ENCODE data around the gene GPRIN3.

GPRIN3 gene

DNA sequence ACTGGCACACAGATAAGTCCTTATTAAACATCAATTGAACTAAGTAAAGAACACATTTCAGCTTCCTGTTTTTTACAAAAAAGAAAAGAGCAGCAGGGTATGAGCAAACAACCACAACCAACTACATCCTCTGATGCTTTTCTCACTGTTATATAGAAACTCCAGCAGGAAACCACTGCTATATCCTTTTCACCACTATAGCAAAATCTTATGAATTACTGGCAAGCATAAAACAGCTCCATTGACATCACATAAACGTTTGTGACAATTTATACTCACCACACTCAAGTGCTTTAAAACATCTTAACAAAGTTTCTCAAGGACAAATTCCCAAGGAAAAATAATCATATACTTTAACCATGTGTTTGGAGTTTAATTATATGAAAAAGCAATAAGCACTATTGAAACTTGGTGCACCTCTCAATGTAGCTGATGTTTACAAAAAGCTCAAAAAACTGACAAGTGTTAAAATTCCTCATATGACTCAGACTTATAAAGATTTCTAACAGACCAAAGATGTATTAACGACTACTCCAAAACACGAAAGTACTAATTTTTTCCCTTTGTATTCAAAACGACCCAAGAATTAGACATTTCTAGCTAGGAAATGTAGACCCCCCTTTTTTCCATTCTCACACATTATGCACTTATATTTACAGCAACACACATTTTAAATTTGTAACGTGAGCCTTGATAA, 12.9 kb downstream of the GPRIN3 start:
- in situ Hi-C loops (cut with MboI; ENCODE audit: low sequenced_read_pairs): no loop called here

DNA sequence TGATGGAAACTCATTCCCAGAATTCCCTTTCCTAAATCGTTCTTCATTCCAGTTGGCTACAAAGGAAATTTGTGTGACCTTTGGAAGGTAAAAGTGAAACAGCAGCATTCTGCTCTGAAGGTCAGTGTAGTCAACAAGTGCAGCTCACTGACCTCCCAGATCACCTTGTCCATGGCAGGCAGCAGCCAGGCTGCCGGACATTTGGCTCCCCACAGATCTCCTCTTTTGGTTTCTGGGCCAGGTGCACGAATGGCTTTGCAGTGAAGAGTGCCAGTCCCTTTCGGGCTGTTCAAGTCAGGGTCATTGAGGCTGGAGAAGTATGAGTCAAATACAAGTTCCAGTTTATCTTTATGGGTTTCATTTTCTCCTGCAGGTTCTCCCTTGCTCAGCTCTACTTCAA, 14.3 kb downstream of the GPRIN3 start:
- in situ Hi-C loops (cut with MboI; ENCODE audit: low sequenced_read_pairs): no loop called here

DNA sequence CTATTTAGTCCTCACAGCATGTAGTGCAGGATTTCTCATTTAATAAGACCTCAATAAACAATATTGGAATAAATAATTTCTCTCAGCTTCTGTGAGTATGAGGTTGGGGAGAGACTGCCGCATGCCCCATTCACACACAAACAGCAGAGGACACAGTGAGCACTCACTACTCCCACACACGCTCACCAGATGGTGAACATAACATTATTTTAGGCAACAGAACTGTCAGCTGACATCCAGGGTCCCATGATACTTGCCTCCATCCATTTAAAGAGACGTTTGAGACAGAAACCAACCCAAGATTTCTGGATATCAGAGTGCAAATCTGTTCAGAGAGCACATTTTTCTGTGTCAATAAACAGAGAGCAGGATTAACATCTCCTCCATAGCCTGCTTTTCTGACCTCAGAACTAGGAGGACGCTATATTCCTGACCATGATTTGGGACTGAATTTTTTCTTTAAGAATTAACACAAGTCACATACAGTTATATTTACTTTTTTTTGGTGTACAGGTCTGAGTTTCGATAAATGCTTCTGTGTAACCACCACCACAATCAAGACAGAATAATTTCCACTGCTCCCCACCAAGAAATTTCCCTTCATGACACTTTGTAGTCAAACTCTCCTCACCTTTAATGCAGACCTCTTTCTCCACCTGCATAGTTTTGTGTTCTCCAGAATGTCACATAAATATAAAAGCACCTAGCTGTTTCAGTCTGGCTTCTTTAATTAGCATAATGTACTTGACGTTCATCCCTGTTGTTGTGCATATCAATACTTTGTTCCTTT, 16.7 kb downstream of the GPRIN3 start:
- in situ Hi-C loops (cut with MboI; ENCODE audit: low sequenced_read_pairs): no loop called here

DNA sequence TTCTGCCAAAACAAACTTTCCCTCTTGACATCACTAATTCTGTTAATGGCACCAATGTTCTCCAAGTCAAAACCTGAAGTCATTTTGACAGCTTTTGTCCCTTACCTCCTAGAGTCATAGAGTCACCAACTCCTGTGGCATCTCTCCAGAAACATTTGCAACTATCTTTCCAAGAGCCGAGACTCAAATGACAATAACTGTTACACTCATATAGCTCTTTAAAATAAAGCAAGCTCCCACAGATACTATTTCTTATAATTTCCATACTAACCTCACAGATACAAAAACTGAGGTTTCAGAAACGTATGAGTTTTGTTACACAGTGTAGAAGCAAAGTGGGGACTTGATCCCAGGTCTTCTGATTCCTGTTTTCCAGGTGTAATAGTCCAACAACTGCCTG, 18.3 kb downstream of the GPRIN3 start:
- in situ Hi-C loops (cut with MboI; ENCODE audit: low sequenced_read_pairs): no loop called here

DNA sequence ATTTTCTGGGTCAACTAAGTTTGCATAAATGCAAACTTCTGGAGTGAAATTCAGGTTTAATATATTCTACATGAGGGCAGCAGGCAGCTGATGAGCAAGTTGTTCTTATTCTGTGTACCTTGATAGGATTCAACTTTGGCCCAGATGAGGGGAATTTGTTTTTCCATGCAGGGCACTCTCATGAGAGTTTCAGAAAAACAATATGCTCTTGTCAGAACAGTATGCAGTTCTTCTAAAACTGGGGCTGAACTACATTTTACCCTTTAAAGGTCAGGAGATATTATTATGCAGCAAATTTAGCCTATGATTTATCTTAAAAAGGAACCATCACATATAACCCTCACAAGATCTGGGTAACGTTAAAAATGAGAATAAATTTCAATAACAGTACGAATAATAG, 19.2 kb downstream of the GPRIN3 start:
- in situ Hi-C loops (cut with MboI; ENCODE audit: low sequenced_read_pairs): no loop called here

DNA sequence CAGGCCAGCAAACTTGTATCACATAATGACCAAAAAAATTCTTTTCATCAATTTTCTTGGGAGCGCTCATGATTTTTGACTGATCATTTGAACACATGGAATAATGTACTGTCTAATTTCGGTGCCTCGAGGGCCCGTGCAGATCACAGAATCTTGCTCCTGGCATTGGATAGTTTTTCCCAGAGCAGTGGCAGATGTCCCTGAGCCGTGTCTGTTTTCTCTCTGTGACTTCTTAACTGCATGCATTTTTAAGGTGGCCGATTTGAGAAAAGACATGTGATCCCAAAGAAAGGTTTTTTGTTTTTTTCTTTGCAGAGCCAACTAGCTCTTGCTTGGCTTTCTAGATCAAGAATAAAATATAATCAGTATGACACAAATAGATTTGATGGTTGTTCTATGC, 19.7 kb downstream of the GPRIN3 start:
- in situ Hi-C loops (cut with MboI; ENCODE audit: low sequenced_read_pairs): no loop called here

DNA sequence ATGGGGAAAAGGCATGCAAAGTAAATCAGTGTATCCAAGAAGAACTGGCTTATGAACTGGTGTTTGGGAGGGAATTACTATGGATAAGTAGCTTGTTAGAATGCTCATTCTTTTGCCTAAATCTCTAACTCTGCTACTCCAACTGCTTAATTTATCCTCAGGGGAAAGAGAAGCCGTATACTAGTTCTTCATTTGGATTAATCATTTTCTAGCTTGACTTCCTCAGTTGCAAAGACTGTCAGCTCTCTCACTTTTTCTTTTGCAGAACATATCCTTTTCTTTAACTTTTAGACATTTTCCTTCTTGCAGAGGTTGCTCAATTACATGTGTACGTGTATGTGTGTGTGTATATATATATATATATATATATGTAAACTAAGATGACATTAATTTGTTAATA, 21.9 kb downstream of the GPRIN3 start:
- in situ Hi-C loops (cut with MboI; ENCODE audit: low sequenced_read_pairs): no loop called here

DNA sequence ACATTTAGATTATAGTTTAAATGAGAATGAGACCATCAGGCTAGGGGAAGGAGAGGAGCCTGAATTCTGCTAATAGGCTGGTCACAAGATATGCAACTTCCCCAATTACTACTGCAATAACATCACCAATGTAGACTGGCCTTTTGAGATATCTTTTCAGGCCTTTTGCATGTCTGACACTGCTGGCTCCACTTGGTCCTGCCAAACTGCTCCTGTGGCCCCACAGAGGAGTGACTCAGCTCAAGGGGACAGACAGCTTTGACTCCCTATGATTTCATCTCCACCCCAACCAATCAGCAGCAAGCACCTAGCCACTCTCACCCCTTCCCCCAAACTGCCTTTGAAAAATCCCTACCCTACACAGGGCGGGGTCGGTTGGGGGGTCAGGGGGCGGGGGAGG, 22.8 kb downstream of the GPRIN3 start:
- in situ Hi-C loops (cut with MboI; ENCODE audit: low sequenced_read_pairs): no loop called here

DNA sequence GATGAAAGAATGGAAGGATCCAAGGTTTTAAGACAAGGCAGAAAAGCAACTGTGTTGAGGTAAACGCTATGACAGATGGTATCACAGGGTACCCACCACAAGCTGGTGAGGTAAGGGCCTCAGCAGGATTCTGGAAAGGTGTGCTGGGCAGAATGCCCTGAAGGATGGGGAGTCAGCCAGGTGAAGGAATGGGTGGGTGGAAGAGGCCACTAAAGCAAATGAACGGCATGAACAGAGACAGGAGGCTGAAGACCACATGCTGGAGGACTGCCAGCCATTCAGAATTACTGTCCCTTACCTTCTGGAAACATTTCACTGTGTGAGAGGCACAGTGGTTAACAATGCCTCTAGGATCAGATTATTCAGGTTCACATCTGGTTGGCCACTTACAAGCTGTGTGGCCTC, 23.6 kb downstream of the GPRIN3 start:
- in situ Hi-C loops (cut with MboI; ENCODE audit: low sequenced_read_pairs): no loop called here

DNA sequence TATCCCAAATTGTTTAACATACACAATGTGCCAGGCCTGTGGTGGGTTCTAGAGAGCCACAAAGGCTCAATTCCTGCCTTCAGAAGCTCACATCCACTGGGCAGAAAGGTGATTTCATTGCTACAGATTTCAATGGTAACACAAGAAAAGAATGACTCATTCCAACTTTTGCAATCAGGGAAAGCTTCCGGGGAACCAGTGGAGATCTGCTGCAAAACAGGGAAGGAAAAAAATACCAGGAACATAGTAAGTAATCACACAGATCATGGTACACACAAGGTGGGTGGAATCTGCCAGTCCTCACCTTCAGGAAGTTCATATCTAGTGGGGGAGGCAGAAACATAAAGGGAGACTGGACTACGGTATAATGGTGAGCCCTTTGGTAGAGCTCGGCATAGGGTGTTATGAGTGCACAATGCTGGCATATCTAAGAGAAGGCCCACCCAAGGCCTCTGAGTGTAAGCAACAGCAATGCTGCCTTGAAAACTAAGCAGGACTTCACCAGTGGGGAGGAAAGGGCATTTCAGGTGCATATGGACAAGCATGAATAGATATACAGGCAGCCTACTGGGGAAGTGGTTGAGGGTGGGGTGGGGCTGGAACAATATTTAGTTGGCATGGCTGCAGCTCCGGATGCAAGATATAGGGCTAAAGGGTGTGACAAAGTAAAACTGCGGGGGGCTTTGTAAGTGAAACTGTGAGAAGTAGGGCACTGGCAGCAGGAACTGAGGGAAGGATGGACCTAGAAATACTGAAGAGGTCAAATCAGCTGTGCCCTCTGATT, 24.2 kb downstream of the GPRIN3 start:
- in situ Hi-C loops (cut with MboI; ENCODE audit: low sequenced_read_pairs): no loop called here

DNA sequence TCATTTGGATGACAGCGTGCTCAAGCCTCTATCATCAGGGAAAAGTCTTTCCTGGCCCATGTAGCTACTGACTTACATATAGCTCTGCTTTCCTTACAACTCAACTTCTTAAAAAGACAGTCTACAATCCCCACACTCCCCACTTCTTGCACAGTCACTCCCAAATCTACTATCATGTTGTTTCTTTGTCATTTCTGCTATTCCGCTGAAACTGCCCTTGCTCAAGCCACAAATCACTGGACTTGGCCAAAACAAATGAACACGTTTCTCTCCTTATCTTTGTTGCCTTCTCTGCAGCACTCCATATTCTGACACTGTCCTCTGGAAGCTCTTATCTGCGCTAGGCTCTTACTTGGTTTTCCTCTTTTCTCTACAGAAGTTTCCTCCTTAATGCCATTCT, 28.2 kb downstream of the GPRIN3 start:
- in situ Hi-C loops (cut with MboI; ENCODE audit: low sequenced_read_pairs): no loop called here

DNA sequence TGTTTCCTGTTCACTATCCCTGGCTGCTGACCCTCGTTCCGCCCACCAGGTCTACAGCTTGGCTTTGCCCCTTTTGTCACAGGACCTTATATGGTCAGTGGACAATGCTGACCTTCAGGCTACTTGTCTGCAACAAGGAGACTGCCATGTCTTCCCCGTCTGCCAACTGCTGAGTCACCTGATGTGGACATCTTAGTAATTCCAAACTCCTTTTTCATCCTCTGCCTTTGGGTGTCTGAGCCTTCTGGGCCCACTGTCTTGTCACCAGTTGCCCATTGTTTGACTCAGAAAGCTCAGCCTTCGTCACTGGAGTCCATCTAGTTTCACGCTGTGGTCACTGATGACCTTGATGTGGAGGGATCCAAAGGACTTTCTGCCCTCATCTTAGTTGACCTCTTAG, 30.2 kb downstream of the GPRIN3 start:
- in situ Hi-C loops (cut with MboI; ENCODE audit: low sequenced_read_pairs): no loop called here

DNA sequence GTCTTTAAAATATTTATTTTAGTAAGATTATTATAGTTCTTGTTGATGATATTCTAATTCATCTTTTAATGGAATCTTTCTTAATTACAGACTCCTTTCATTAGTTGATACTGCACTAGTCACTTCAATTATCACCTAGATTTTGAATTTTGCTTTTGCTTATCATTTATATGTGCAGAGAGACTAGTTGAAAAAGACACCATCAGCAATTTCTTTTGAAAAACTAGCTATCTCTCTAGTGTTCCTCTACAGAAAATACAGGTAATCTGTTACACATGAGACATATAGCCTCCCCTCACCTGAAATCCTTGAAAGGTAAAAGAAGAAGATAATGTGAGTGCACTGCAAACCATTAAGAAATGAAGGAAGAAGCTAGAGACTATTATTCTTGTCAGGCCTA, 31.3 kb downstream of the GPRIN3 start:
- in situ Hi-C loops (cut with MboI; ENCODE audit: low sequenced_read_pairs): no loop called here

DNA sequence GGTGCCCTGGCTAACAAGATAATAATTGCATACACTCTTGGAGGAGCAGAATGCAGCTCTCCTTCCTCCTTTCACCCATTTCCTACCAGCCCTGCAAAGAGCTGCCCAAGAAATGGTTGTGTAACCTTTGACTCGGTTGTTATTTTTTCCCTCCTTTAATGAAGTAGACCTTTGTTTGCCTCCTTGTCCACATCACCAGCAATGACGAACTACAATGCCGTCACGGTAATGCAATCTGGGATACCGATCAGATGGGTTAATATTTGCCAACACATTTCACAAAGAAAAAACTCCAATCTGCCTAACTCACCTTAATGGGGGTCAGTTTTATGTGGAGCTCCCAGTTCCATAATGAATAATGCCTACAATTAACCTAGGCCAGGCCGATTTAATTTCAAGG, 32.0 kb downstream of the GPRIN3 start:
- in situ Hi-C loops (cut with MboI; ENCODE audit: low sequenced_read_pairs): no loop called here

DNA sequence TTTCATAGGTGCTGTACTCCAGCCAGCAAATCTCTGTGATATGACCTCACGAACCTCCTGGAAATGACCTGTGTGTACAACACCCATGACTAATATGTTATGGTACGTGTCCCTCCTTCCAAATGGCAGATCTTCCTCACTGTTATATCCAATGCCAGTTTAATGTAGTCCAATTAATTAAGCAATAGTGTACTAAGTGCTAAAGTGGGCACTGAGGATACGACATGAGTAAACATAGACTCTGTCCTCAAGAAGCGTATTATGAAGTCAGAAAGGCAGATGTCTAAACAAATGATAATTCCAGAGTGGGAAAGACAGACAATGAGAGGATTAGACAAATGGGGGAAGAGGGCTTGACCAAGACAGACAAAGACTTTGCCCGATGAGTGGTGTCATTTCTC, 33.9 kb downstream of the GPRIN3 start:
- in situ Hi-C loops (cut with MboI; ENCODE audit: low sequenced_read_pairs): no loop called here

DNA sequence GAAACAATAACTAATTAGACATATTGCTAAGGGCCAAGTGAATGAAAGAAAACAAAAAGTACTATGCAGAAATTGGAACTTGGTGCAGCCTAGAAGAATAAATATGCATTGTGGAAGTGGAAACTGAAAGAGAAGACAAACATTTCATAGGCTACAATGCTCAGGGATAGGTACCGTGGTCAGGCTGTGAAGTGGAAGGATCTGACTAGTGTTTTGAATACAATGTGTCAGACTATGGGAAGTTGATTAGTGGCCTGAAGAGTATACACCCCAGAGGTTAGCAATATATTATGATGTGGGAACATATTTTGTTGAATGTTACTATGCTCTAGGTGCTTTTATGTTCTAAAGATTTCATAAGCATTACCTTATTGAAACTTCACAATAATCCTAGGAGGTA, 36.8 kb downstream of the GPRIN3 start:
- in situ Hi-C loops (cut with MboI; ENCODE audit: low sequenced_read_pairs): no loop called here

DNA sequence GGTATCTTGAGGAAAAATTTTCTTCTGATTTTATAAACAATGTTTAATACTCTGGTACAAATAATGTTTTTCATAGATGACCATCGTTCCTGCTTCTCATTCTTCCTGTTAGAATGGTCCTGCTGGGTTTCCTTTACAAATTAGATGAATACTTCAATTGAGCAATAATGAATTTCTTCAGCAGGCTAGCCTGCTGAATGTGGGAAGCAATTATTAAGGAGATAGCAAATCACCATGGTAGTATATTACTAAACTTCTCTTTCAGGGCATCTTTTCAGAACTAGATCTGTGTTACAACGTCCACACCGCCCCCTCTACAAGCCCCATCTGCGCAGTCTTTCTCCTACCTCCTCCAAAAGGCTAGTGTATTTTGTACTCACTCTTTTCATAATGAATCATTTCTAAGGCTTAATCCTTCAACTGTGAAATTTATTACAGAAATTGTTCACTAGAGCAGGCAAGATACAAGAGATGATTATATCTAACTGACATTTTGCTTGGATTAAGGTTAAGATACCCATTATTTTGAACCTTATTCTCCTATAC, 38.4 kb downstream of the GPRIN3 start:
- in situ Hi-C loops (cut with MboI; ENCODE audit: low sequenced_read_pairs): no loop called here

DNA sequence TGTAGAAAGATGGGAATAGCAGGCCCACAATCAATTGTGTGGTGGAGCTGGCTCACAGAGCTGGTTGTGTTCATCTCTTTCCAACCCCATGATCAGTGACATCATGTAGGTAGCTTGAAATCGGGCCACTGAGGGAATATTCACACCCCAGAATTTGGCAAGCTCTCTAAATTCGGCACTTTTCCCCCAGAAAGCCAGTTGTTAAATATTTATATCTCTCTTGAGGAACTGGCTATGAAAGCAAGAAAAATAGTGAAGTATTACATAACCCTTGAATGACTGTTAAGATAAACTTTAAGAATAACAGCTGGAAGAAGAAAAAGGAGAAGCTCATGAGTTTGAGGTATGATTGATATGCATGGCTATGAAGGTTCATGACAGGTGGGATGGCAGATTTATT, 38.9 kb downstream of the GPRIN3 start:
- in situ Hi-C loops (cut with MboI; ENCODE audit: low sequenced_read_pairs): no loop called here

DNA sequence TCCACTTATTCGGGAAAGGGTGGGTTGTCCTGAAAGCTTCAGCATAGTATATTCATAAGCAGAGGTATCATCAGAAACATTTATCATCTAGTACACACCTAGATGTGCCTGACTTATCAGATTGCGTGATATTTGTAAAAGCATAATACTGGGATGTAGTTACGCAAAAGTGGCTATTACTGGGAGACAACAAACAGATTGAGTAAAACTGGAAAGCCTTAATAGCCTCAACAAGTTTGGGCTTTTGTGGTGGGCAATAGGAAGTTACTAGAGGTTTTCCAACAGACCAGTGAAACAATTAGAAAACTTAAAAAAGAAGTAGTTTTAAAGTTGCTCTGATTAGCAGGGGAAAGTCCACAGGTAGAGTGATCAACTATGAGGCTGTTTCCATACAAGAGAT, 39.8 kb downstream of the GPRIN3 start:
- in situ Hi-C loops (cut with MboI; ENCODE audit: low sequenced_read_pairs): no loop called here

DNA sequence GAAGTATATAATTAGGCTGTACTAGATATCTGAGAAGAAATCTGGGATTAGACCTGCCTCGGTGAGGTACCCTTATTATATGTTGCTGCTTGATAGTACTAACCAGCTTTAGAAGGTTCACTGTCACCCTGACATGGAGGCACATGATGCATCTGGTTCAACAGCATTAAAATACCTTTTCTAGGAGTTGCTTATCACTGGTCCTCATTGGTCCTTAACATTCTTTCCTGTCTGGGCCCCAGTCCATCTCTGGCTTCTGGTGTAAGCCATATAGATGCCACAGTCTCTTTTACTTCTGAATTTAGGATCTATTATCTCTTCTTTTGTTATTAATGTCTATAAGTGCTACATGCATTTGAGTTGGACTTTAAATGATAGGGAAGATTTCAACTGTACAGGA, 40.2 kb downstream of the GPRIN3 start:
- in situ Hi-C loops (cut with MboI; ENCODE audit: low sequenced_read_pairs): no loop called here

DNA sequence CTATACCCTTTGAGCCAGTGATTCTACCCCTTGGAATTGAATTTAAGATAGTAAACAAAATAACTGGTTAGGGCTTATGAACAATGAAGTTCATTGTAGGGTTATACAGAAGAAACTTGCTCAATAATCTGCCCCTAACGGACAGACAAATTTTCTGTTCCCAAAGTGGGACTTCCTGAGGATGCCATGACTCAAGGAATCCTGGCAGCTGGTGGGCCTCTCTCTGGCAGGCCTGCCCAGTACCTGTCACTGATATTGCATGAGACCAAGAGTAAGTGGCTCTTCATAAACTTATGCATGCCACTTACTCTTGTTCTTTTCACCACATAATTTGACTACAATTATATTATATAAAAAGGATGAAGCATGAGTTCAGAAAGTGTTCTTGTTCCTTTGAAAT, 41.5 kb downstream of the GPRIN3 start:
- in situ Hi-C loops (cut with MboI; ENCODE audit: low sequenced_read_pairs): no loop called here

DNA sequence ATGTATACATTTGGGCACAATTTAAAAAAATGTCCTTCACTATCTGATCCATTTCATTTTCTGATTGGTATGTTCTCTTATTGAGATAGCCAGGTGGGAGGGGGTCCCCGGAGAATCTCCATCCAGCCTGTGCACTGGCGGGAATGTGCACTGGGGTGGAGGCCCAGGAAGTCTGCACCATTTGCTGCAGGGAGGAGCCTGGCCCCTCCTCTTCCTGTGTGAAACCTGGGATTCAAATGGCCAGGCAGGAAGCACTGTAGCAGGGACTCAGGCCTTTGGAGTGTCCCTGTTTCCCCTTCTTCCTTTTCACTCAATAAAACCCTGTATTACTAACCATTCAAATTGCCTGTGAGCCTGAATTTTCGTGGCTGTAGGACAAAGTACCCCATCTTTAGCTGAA, 44.3 kb downstream of the GPRIN3 start:
- in situ Hi-C loops (cut with MboI; ENCODE audit: low sequenced_read_pairs): no loop called here
